ENCODE measurements around the gene MYOM3. TPM values are rescaled to one million over a fixed set of nuclear protein-coding genes. Genes with fewer than 3 reads are reported as not detected.
A peak's percentile ranks its signal among the peaks of the same experiment; 100 is the strongest.

MYOM3 gene
- polyA plus RNA-seq, 1 experiment: not detected

DNA sequence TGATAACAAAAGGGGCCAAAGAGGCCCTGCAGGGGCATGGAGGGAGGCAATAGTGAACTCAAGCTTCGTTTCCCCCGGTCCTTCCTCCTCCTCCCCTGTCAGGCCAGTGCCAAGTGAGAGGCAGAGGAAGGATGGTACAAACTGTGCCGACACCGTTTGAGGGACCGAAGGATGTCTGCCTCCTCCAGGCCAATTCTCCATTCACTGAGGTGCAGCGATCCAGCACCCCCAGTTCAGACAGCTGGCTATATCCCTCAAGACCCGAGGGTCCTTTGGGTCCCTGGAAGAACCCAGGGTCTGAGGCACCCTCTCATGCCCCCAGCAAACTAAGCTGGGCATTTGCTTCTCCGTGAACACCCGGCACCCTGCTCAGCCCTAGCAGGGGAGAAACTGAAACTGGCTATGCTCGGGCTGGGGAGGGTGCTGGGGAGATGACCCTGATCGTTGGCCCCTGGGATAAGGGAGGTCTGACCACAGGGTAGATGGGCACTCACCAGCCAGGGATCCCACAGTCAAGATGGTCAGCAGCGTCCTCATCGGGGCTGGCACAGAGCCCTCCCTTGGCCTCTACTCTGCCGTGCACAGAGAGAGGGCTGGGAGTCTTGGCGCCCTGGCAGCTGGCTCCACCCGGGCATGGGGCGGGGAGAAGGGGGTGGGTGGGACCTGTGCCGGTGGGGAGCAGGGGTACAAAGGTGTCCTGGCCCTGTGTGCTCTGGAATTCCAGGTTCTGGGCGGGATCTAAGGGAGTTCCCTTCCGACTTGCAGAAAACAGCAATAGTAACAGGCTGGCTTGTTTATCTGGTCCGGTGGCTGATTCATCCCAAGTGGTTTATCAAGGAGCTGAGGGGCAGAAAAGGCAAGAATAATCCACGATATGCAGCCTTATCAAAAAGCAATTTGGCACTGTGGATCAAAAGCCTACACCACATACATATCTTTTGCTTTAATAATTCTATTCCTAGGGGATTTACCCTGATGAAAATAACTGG lies 30.9 kb upstream of the MYOM3 start, which contains the start of gene IL22RA1:
Gene IL22RA1 (minus strand): TSS at position 595 of the 989 bp plus-strand sequence. CDS start 58 bp downstream, at position 537.
- no peak for DNase-seq (ENCODE audit: low read depth, low spot score)
- no peaks in the 10 kb centered on the region; the same call in 1 of the 2 replicates for H3K9me3 ChIP-seq (ENCODE audit: control insufficient read depth, insufficient read depth, low read length)
- ChIA-PET POLR2A (no interaction called here), CTCF (interaction anchor here (1.0 to 2.1 kb wide), 4 partner anchors 7 to 15 kb away, joined by 3 to 12 read pairs (median 4); no protein-coding TSS in a partner anchor)
- TF ChIP-seq, protein P1, sequence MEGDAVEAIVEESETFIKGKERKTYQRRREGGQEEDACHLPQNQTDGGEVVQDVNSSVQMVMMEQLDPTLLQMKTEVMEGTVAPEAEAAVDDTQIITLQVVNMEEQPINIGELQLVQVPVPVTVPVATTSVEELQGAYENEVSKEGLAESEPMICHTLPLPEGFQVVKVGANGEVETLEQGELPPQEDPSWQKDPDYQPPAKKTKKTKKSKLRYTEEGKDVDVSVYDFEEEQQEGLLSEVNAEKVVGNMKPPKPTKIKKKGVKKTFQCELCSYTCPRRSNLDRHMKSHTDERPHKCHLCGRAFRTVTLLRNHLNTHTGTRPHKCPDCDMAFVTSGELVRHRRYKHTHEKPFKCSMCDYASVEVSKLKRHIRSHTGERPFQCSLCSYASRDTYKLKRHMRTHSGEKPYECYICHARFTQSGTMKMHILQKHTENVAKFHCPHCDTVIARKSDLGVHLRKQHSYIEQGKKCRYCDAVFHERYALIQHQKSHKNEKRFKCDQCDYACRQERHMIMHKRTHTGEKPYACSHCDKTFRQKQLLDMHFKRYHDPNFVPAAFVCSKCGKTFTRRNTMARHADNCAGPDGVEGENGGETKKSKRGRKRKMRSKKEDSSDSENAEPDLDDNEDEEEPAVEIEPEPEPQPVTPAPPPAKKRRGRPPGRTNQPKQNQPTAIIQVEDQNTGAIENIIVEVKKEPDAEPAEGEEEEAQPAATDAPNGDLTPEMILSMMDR (IDR thresholded peaks at IDR 0.05; ENCODE audit: low read depth, low read length): no peak
- peaks cover 49% of the 10 kb centered on the region for H3K27me3 ChIP-seq (ENCODE audit: control insufficient read depth, insufficient read depth, low read length)
- no peak within 1 kb of the TSS for H3K27ac ChIP-seq (ENCODE audit: low read depth, low read length)
- peak within 1 kb of the TSS; percentile 46 for H3K4me3 ChIP-seq (ENCODE audit: low read depth, low read length)

DNA sequence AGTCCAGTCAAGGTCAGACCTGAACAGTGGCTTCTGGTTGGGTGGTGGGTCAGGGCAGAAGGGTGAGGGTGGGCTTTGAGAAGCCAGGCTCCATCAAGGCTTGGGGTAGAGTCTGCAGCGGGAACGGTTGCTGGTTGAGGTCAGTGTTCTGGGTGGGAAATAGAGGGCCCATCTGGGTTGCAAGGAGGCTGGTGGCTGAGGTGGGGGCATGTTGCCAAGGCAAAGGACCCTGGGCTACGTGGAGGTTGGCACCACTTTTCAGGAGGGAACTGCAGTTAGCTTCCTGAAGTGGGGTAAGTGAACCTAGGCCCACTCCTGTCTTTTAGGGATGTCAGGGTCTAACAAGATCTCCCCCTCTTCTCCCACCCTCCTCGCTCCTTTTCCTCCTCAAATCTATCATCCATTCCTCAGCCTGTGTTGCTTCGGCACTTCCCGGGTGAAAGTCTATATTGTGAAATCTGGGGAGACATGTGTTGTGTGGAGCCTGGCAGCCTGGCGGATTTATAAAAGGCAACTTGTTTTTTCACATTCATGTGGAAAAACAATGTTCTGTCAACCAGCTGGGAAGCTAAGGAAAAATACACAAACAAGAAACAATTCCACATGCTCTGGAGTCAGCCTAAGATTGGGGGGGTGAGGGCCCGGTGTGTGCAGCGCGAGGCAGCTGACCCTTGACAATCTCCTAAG lies 29.5 kb upstream of the MYOM3 start:
- CTCF ChIA-PET: interaction anchor here (2.1 kb wide), 1 partner anchor 9 kb away, joined by 12 read pairs; no protein-coding TSS in a partner anchor
- no peak for DNase-seq (ENCODE audit: low read depth, low spot score)
- TF ChIP-seq, protein P1 (IDR thresholded peaks at IDR 0.05; ENCODE audit: low read depth, low read length): no peak
- POLR2A ChIA-PET: interaction anchor here (0.6 kb wide), 1 partner anchor 183 kb away, joined by 3 read pairs; no protein-coding TSS in a partner anchor
- Histone ChIP-seq H3K9me3 (ENCODE audit: control insufficient read depth, insufficient read depth, low read length) (no peaks in the 10 kb centered on the region; the same call in 1 of the 2 replicates), H3K4me3 (ENCODE audit: low read depth, low read length) (no peak overlapping the region), H3K27ac (ENCODE audit: low read depth, low read length) (no peak overlapping the region), H3K27me3 (ENCODE audit: control insufficient read depth, insufficient read depth, low read length) (peaks cover 50% of the 10 kb centered on the region)

DNA sequence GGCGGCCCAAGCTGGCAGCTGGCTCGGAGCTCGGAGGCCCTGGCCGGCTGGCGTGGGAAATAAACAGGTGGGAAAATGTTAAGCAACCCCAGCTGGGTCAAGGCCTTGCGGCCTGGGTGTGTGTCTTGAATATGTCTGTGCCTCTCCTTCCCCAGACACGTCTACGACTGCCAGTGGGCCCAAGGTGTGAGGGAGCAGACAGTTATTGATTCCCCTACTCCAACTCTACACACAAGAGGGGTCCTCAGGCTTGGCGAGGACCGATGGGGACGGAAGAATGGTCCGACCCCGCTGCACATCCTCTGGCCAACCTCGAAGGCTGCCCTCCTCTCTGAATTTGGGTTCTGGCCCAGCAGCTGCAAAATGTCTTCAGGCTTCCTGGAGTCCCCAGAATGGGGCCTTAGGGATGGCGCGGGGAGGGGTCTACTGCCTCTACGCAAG lies 28.8 kb upstream of the MYOM3 start:
- TF ChIP-seq, protein P1 (IDR thresholded peaks at IDR 0.05; ENCODE audit: low read depth, low read length): no peak
- ChIA-PET POLR2A (interaction anchor here (0.6 kb wide), 1 partner anchor 182 kb away, joined by 3 read pairs; no protein-coding TSS in a partner anchor), CTCF (interaction anchor here (2.1 kb wide), 1 partner anchor 9 kb away, joined by 12 read pairs; no protein-coding TSS in a partner anchor)
- Histone ChIP-seq H3K4me3 (ENCODE audit: low read depth, low read length) (no peak overlapping the region), H3K9me3 (ENCODE audit: control insufficient read depth, insufficient read depth, low read length) (no peaks in the 10 kb centered on the region; the same call in 1 of the 2 replicates), H3K27me3 (ENCODE audit: control insufficient read depth, insufficient read depth, low read length) (peaks cover 48% of the 10 kb centered on the region), H3K27ac (ENCODE audit: low read depth, low read length) (no peak overlapping the region)
- DNase-seq (ENCODE audit: low read depth, low spot score): no peak

DNA sequence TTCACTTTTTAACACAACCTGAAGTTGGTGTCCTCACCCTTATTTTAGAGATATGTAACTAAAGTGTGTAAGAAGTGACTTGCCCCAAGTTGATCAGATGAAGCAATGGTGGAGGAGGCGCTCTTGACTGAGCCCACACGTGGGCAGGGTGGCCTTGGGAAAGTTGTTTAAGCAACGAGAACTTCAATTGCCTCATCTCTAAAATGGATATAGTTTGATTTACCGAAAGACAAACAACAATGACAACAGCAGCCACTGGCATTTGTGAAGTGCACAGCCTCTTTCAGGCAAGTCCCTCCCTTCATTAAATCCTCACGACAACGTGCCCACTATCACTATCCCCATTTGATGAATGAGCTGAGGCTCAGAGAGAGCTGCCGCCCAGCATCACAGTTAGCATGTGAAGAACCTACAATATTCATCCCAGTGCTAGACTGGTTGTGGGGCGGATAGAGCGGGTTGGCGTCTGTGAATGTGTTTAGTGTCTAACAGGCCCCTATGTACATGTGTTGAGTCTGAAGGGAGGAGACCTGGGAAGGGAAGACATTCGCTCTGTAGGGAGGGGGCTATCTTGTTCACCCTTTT lies 28.0 kb upstream of the MYOM3 start:
- Histone ChIP-seq H3K27me3 (ENCODE audit: control insufficient read depth, insufficient read depth, low read length) (peaks cover 45% of the 10 kb centered on the region), H3K4me3 (ENCODE audit: low read depth, low read length) (no peak overlapping the region), H3K27ac (ENCODE audit: low read depth, low read length) (no peak overlapping the region), H3K9me3 (ENCODE audit: control insufficient read depth, insufficient read depth, low read length) (no peaks in the 10 kb centered on the region; the same call in 1 of the 2 replicates)
- TF ChIP-seq, protein P1 (IDR thresholded peaks at IDR 0.05; ENCODE audit: low read depth, low read length): no peak
- DNase-seq (ENCODE audit: low read depth, low spot score): no peak
- ChIA-PET POLR2A (no interaction called here), CTCF (no interaction called here)
